B cell (primary cell): Measurements from ENCODE around the gene ZNF687. TPM values are rescaled to one million over a fixed set of nuclear protein-coding genes. Genes with fewer than 3 reads are reported as not detected.
A peak's percentile ranks its signal among the peaks of the same experiment; 100 is the strongest.

Source experiments
- ATAC-seq: fragments of 200-7000 bp; cut with Tn5 transposase; one replicate; pipeline ENCODE4 v1.10.0; 2021; ENCODE audit warnings: low read depth, mild to moderate bottlenecking, moderate number of reproducible peaks, moderate library complexity
- CTCF ChIA-PET: fragments of 350-600 bp; sonication (Branson Sonifier 250); formaldehyde crosslinking; loops from one replicate; lab custom pipeline; 2021; ENCODE audit warnings: antibody characterized with exemption, inconsistent platforms; lab: Charles Lee
- POLR2A ChIA-PET: fragments of 350-600 bp; sonication (Branson Sonifier 250); formaldehyde crosslinking; loops from one replicate; lab custom pipeline; 2021; ENCODE audit warnings: antibody characterized with exemption; lab: Charles Lee
- DNase-seq: peaks from one replicate; pipeline ENCODE4 v3.0.0; 2013
- H2AFZ ChIP-seq: 2 replicates; pipeline ENCODE4 v1.6.1; 2012; ENCODE audit warnings: mild to moderate bottlenecking, low read depth, low read length; ENCODE audit not compliant: insufficient read depth, poor library complexity, severe bottlenecking
- H3K27ac ChIP-seq, 2 donors: 1 replicate in 1 of 2; 2 replicates in 1 of 2; pipeline ENCODE4 v1.5.1; 2012 to 2013; ENCODE audit warnings: low read length in 2 of 2, mild to moderate bottlenecking in 2 of 2, moderate library complexity in 1 of 2
- H3K27me3 ChIP-seq, 4 experiments: fragments of 200-600 bp in 1 of 4; sonication (generic) in 1 of 4; replicated peaks in 1 of 4; 1 replicate in 2 of 4; 2 replicates in 2 of 4; pipeline versions ENCODE4 v1.6.1 to v1.7.0; 2013 to 2016; ENCODE audit warnings: low read length in 3 of 4, mild to moderate bottlenecking in 2 of 4, mixed read lengths in 1 of 4, moderate library complexity in 1 of 4; ENCODE audit not compliant: insufficient read depth in 4 of 4, control insufficient read depth in 3 of 4; ENCODE audit errors: control extremely low read depth in 1 of 4
- H3K36me3 ChIP-seq, 2 experiments: replicated peaks in 1 of 2; 1 replicate in 1 of 2; 2 replicates in 1 of 2; pipeline versions ENCODE4 v1.6.1 to v1.7.1; 2013; ENCODE audit warnings: low read length in 1 of 2; ENCODE audit not compliant: insufficient read depth in 2 of 2, control insufficient read depth in 1 of 2; ENCODE audit errors: control extremely low read depth in 1 of 2, extremely low read depth in 1 of 2
- H3K4me1 ChIP-seq, 2 donors: fragments of 200-600 bp in 1 of 2; sonication (generic) in 1 of 2; 1 replicate in 1 of 2; 2 replicates in 1 of 2; pipeline versions ENCODE4 v1.5.1 to v1.6.1; 2013 to 2017; ENCODE audit warnings: low read length in 2 of 2; ENCODE audit not compliant: control insufficient read depth in 2 of 2, insufficient read depth in 2 of 2
- H3K4me2 ChIP-seq: replicated peaks from 2 replicates; pipeline ENCODE3; 2012; ENCODE audit warnings: mild to moderate bottlenecking, low read depth, low read length; ENCODE audit not compliant: poor library complexity, severe bottlenecking
- H3K4me3 ChIP-seq, 5 experiments: fragments of 200-600 bp in 1 of 5; sonication (generic) in 1 of 5; 1 replicate in 3 of 5; 2 replicates in 2 of 5; pipeline versions ENCODE4 v1.5.1 to v1.7.0; 2011 to 2016; ENCODE audit warnings: low read length in 4 of 5, mild to moderate bottlenecking in 4 of 5, low read depth in 2 of 5, control low read depth in 1 of 5, moderate library complexity in 1 of 5; ENCODE audit not compliant: insufficient read depth in 1 of 5; ENCODE audit errors: control extremely low read depth in 1 of 5, extremely low read depth in 1 of 5
- H3K79me2 ChIP-seq: fragments of 200-600 bp; sonication (generic); one replicate; pipeline ENCODE4 v1.6.0; 2016; ENCODE audit warnings: low read length; ENCODE audit not compliant: control insufficient read depth, insufficient read depth
- H3K9ac ChIP-seq: fragments of 200-600 bp; sonication (generic); 2 replicates; pipeline ENCODE4 v1.6.1; 2017; ENCODE audit warnings: mild to moderate bottlenecking, low read length, moderate library complexity
- H3K9me3 ChIP-seq, 3 donors: one replicate each; pipeline versions ENCODE4 v1.6.1 to v1.7.1; 2013; ENCODE audit warnings: low read length in 2 of 3; ENCODE audit not compliant: control insufficient read depth in 2 of 3, insufficient read depth in 1 of 3; ENCODE audit errors: control extremely low read depth in 1 of 3
- H4K20me1 ChIP-seq: 2 replicates; pipeline ENCODE4 v1.6.0; 2012; ENCODE audit warnings: mild to moderate bottlenecking, low read length; ENCODE audit not compliant: insufficient read depth, control insufficient read depth, poor library complexity, severe bottlenecking
- H3K27ac Mint-ChIP-seq: one replicate; pipeline ENCODE4 v1.8.0; 2021; ENCODE audit warnings: mixed read lengths
- H3K27me3 Mint-ChIP-seq: one replicate; pipeline ENCODE4 v1.8.0; 2021; ENCODE audit warnings: mixed read lengths
- H3K4me1 Mint-ChIP-seq: one replicate; pipeline ENCODE4 v1.8.0; 2021; ENCODE audit warnings: mixed read lengths
- H3K4me3 Mint-ChIP-seq: one replicate; pipeline ENCODE4 v1.8.0; 2021; ENCODE audit warnings: mixed read lengths
- H3K9me3 Mint-ChIP-seq: one replicate; pipeline ENCODE4 v1.8.0; 2022; ENCODE audit warnings: mixed read lengths; ENCODE audit not compliant: insufficient read depth
- CTCF ChIP-seq: fragments of 200-600 bp; IDR thresholded peaks from one replicate; pipeline ENCODE4 v1.8.0; 2022; ENCODE audit warnings: antibody characterized with exemption, mild to moderate bottlenecking
- EZH2 ChIP-seq: IDR thresholded peaks from 2 replicates; pipeline ENCODE4 v1.6.1; 2012; ENCODE audit warnings: borderline replicate concordance, low read depth, mild to moderate bottlenecking, moderate library complexity, low read length; ENCODE audit not compliant: insufficient read depth, poor library complexity, severe bottlenecking
- WGBS: methylation state at CpG from one replicate; pipeline ENCODE4 v1.1.5; 2013; ENCODE audit warnings: missing lambda C conversion rate; ENCODE audit not compliant: insufficient coverage; 5-methylcytosine and 5-hydroxymethylcytosine counted together
- intact Hi-C: fragments of 100-400 bp; cut with micrococcal nuclease; formaldehyde crosslinking; loops from one replicate; pipeline ENCODE4 v1.10.0; 2022
- polyA plus RNA-seq: library from polyadenylated mRNA; depleted of rRNA; stranded (reverse); fragments of >200 nt; gene quantifications from 2 replicates; pipeline ENCODE4 v1.2.3, GENCODE V29; 2012
- total RNA-seq, 2 donors: library from RNA; stranded (reverse); fragments of 120-200 nt in 1 of 2; gene quantifications; 1 replicate in 1 of 2; 2 replicates in 1 of 2; pipeline versions ENCODE4 v1.2.3 to v1.2.4, GENCODE V29; 2013 to 2022

Gene ZNF687
- total and polyA plus RNA-seq, 2 donors (not counting 1 experiment from before 2014, with no cell fraction given), result 29.1 to 49.6 TPM

- H3K27ac ChIP-seq, result peak overlapping the region; percentile 24 to 66
- ATAC-seq, result peak; percentile 41
- ChIA-PET POLR2A (interaction anchor here (0.8 to 1.5 kb wide), 3 partner anchors 9 to 305 kb away, joined by 3 read pairs; no protein-coding TSS in a partner anchor), CTCF (interaction anchor here (1.1 to 1.8 kb wide), 3 partner anchors 8 to 13 kb away, joined by 3 to 5 read pairs (median 3); no protein-coding TSS in a partner anchor)
- Mint-ChIP-seq H3K9me3 (no peaks in the 10 kb centered on the region), H3K4me1 (peaks cover 16% of the 10 kb centered on the region), H3K27me3 (no peaks in the 10 kb centered on the region), H3K27ac (peak overlapping the region; percentile 74), H3K4me3 (no peak overlapping the region)
- H4K20me1 ChIP-seq, result peaks cover 49% of the 10 kb centered on the region
- no peak for TF ChIP-seq EZH2
- TF ChIP-seq CTCF, result peak; percentile 23
- WGBS, result 35% methylated on average over 4 of the region's 13 CpGs
- H2AFZ ChIP-seq, result no peak overlapping the region
- H3K9me3 ChIP-seq, result no peaks in the 10 kb centered on the region
- no peaks in the 10 kb centered on the region for H3K27me3 ChIP-seq
- H3K4me2 ChIP-seq, result no peak overlapping the region
- H3K9ac ChIP-seq, result no peak overlapping the region
- peaks cover 27% of the 10 kb centered on the region for H3K79me2 ChIP-seq
- peak; percentile 49 for DNase-seq
- intact Hi-C loops, result no loop called here
- peaks cover 0 to 4% of the 10 kb centered on the region in 2 donors for H3K4me1 ChIP-seq
- H3K4me3 ChIP-seq, result no peak overlapping the region
- H3K36me3 ChIP-seq, result peaks cover 0 to 94% of the 10 kb centered on the region in 2 experiments
Observed at GRCh38 chr1:151292207-151293030, 10.3 kb downstream of the ZNF687 start.

GRCh38 chr1:151293093-151293492, 11.0 kb downstream of the ZNF687 start:
- Mint-ChIP-seq H3K27ac (peak overlapping the region; percentile 74), H3K4me3 (no peak overlapping the region), H3K4me1 (peaks cover 16% of the 10 kb centered on the region), H3K9me3 (no peaks in the 10 kb centered on the region), H3K27me3 (no peaks in the 10 kb centered on the region)
- Histone ChIP-seq H3K36me3 (peaks cover under 1 to 94% of the 10 kb centered on the region in 2 experiments), H2AFZ (no peak overlapping the region), H3K9me3 (no peaks in the 10 kb centered on the region), H4K20me1 (peaks cover 42% of the 10 kb centered on the region), H3K27me3 (no peaks in the 10 kb centered on the region), H3K9ac (no peak overlapping the region), H3K27ac (peak overlapping the region; percentile 24 to 66), H3K4me2 (no peak overlapping the region), H3K79me2 (peaks cover 25% of the 10 kb centered on the region), H3K4me3 (no peak overlapping the region), H3K4me1 (peaks cover 0 to 4% of the 10 kb centered on the region in 2 donors)
- ChIA-PET CTCF (interaction anchor here (0.8 to 1.8 kb wide), 4 partner anchors 8 to 42 kb away, joined by 3 to 5 read pairs (median 3); no protein-coding TSS in a partner anchor), POLR2A (interaction anchor here (0.9 to 1.5 kb wide), 2 partner anchors 10 to 304 kb away, joined by 3 read pairs; no protein-coding TSS in a partner anchor)
- no peak for ATAC-seq
- no peak for DNase-seq
- WGBS, result no CpG with 5 or more reads among the region's 6 CpGs
- intact Hi-C loops, result no loop called here
- TF ChIP-seq EZH2 (no peak), CTCF (no peak)
